Spleen (tissue), 7 donors: ENCODE results near the gene HEYL.
A peak's percentile ranks its signal among the peaks of the same experiment; 100 is the strongest.

Experiments used
- POLR2A ChIP-seq, 3 donors: fragments of 450-650 bp; IDR thresholded peaks; one replicate each; pipeline ENCODE4 v1.5.1; 2017; ENCODE audit warnings: antibody characterized with exemption in 3 of 3, mild to moderate bottlenecking in 1 of 3
- POLR2AphosphoS5 ChIP-seq, 3 donors: sonication (generic); formaldehyde crosslinking; IDR thresholded peaks; one replicate each; pipeline ENCODE4 v1.5.1; 2017; ENCODE audit warnings: antibody characterized with exemption in 3 of 3
- TF ChIP-seq, protein P1 (sequence below), 11 experiments: fragments of 200-600 bp in 7 of 11; fragments of 450-650 bp in 4 of 11; sonication (generic) in 4 of 11; IDR thresholded peaks in 8 of 11; conservative IDR thresholded peaks in 3 of 11; 1 replicate in 7 of 11; 2 replicates in 4 of 11; pipeline versions ENCODE4 v1.4.0 to v1.8.0; 2016 to 2021; ENCODE audit warnings: antibody characterized with exemption in 11 of 11, inconsistent platforms in 4 of 11, mild to moderate bottlenecking in 1 of 11
- donor health status: DM: no; HTN: no; CAD: no; lungs with moderate emphysema.
- donor health status: DM: no; HTN: no; CAD: no.
- donor health status: DM: no; HTN: no; CAD: no.

GRCh38 chr1:39683591-39684312 is 44.3 kb upstream of the HEYL start:
- TF ChIP-seq, protein P1, sequence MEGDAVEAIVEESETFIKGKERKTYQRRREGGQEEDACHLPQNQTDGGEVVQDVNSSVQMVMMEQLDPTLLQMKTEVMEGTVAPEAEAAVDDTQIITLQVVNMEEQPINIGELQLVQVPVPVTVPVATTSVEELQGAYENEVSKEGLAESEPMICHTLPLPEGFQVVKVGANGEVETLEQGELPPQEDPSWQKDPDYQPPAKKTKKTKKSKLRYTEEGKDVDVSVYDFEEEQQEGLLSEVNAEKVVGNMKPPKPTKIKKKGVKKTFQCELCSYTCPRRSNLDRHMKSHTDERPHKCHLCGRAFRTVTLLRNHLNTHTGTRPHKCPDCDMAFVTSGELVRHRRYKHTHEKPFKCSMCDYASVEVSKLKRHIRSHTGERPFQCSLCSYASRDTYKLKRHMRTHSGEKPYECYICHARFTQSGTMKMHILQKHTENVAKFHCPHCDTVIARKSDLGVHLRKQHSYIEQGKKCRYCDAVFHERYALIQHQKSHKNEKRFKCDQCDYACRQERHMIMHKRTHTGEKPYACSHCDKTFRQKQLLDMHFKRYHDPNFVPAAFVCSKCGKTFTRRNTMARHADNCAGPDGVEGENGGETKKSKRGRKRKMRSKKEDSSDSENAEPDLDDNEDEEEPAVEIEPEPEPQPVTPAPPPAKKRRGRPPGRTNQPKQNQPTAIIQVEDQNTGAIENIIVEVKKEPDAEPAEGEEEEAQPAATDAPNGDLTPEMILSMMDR (IDR thresholded peaks at IDR 0.05 in 8 of 11, conservative IDR thresholded peaks at IDR 0.05 in 3 of 11) = no peak
- no peak for TF ChIP-seq POLR2A (IDR thresholded peaks at IDR 0.05)
- peak in 1 of 3 donors; percentile 10 for TF ChIP-seq POLR2AphosphoS5 (IDR thresholded peaks at IDR 0.05)
